Mesenteric fat pad (tissue), 1 donor: ENCODE data around the gene ZNF22. TPM values are rescaled to one million over a fixed set of nuclear protein-coding genes. Genes with fewer than 3 reads are reported as not detected.

Source experiments
- DNase-seq: peaks from one replicate; pipeline ENCODE4 v3.0.0-alpha.2; 2020; ENCODE audit warnings: low spot score
- long read RNA-seq: library from polyadenylated mRNA; unstranded; transcript quantifications from one replicate; pipeline ENCODE4 v2.0.0, GENCODE V29; 2020
- total RNA-seq: library from RNA; stranded (reverse); fragmentation: NEBNext Ultra II Directional; extraction: Animal tissue kit (Norgen Biotek cat#: 25700); gene quantifications from one replicate; pipeline ENCODE4 v1.2.1, GENCODE V29; 2021
- donor health status: DM: yes; HTN: yes; CAD: no.

Gene ZNF22
- total RNA-seq: 50.3 TPM
- long read RNA-seq, transcript ZNF22-201 (2 exons, 2,551 nt): major isoform, 164 of 175 reads
- long read RNA-seq, partial matches to known transcripts: 0 of 175 reads
- long read RNA-seq, other reads (novel, unspliced or antisense): 11 of 175 reads

DNA sequence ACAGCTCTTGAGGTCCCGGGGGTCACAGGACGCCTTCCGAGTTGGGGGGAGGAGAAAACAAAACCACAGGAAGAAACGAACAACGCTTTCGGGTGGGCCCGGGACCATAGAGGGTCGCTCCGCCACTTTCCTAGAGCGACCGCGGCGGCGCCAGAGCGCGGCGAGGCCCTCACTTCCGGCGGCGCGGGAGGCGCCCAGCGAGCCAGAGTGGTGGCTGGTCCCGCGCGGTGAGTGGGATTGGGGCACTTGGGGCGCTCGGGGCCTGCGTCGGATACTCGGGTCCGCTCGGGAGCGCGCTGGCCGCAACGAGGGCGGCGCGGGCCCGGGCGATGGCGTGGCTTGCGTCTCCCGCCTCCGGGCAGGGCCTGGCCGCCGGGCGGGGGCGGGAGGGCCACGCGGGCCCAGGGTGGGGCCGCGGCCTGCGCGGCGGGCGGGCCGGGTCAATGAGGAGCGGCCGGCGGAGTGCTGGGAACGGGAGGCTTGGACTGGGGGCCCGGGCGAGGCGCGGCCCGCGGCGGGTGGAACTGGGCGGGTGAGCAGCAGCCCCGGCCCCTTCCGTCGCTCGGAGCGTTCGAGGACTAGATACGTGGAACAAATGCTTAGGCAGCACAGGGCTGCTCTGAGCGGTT is at the start of gene ZNF22:
Gene ZNF22, plus strand, starts transcription at position 172 of the 629 bp plus-strand sequence. CDS start 2,446 bp downstream, outside the sequence.
- DNase-seq: peak; percentile 92

DNA sequence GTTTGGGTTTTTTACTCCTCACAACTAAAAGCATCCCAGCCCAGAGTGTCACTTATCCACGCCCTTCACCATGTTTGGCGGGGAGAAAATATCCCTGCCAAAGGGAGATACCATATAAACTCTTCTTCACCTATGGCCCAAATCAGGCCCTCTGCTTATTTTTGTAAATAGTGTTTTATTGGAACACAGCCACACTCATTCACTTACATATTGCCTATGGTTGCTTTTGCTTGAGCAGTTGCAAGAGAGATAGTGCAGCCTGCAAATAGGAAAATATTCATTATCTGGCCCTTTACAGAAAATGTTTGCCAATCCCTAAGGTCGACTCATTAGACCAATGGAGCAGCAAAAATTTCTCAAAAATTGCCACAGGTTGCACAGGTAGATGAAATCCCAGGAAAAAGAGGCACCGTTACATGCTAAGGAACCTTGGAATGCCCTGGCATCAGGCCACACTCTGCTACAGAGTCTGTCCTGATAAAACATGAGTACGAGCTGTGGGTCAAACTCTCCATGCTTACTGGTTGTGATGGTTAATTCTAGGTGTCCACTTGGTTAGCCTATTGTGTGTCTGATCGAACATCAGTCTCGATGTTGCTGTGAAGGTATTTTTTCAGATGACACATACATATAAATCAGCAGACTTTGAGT is 49.0 kb upstream of the ZNF22 start:
- DNase-seq: peak; percentile 20

DNA sequence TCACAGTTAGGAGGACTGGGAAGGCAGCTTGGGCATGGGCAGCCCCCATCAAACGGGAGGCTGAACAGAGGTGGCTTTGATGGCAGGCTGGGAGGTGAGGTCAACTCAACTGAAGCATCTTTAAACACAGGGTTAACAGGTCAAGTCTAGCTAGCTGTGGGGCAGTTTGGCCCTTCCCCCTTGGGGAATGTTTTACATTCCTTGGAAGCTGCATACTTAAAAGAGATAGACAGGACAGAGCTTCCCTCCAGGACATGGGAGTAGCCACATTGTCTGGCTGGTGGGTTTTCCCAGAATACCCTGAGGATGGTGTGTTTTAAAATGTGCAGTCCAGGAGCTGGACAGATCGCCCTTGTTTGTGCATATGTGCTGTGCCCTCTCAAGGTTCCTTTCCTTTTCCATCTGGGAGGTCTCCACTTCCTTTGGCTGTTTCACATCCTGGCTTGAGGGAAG is 47.9 kb upstream of the ZNF22 start:
- peak; percentile 11 for DNase-seq

DNA sequence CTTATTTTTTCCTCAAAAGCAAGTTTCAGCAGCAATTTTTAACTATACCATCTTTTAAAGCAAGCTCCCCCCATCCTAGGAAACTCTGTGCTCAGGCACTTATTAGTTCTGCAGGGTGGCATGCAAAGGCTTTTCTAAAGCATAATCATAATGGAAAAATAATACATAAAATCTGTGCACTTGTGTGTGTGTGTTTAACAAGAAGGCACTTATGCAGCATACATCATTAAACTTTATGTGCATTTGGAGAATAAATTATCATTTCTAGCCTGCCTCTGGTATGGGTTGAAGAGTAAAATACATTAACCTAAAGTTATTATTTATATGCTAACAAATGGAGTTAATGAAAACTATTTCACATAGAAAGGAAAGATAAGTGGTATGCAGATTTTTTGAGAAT is 46.7 kb upstream of the ZNF22 start:
- DNase-seq: no peak

DNA sequence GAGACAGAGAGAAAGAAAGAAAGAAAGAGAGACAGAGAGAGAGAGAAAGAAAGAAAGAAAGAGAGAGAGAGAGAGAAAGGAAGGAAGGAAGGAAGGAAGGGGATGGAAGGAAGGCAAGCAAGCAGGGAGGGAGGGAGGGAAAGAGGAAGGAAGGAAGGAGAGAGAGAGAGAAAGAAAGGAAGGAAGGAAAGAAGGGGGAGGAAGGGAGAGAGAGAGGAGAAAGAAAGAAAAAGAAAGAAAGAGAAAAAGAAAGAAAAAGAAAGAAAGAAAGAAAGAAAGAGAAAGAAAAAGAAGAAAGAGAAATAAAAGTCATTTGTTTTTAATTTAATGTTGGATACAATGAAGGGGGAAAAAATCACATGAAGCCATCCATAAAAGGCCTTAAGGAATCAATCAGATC is 45.8 kb upstream of the ZNF22 start:
- DNase-seq: no peak

DNA sequence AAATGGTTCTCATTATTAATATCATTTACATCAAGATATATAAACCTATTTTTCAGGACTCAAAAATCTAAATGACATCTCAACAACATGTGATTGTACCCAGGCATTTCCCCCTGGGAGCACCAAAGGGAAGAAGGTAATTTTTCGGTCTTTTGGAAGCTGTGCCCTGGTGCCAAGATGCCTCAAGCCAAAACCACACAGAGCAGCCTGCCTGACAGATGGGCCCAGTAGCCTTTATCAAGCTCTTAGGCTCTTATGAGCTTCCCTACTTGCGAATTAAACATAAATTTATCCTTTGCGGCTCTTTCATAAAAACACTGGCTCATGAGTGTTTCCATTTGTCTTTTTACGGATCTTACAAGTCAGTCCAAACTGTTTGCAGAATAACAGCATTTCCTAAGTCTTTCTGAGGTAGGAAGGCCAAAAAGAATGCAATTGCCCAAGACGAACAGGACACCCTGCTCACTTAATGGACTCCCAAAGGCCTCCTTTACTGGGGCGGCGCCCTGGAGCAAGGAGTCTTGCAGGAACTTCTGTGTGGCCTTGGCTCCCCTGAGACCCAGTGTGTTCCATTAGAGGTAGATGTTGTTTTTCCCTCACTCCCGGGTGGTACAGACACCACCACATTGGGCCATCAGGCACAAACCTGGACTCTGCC is 45.2 kb upstream of the ZNF22 start:
- DNase-seq: peak; percentile 89

DNA sequence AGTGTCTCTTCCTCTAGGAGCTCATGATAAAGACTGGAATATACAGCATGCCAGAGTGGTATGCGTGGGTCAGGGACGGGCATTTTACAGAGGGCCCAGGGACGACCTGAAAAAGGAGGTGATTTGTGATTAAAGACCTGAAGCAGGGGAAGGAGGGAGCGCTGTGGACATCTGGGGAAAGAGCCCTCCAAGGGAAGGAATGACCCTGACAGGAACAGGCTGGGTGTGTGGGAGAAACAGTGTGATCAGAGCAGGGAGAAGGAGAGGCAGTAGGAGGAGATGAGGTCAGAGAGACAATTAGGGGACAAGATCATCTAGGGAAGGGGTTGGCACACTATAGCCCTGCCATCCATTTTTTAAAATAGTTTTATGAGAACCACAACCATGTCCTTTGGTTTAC is 44.5 kb upstream of the ZNF22 start:
- peak; percentile 37 for DNase-seq

DNA sequence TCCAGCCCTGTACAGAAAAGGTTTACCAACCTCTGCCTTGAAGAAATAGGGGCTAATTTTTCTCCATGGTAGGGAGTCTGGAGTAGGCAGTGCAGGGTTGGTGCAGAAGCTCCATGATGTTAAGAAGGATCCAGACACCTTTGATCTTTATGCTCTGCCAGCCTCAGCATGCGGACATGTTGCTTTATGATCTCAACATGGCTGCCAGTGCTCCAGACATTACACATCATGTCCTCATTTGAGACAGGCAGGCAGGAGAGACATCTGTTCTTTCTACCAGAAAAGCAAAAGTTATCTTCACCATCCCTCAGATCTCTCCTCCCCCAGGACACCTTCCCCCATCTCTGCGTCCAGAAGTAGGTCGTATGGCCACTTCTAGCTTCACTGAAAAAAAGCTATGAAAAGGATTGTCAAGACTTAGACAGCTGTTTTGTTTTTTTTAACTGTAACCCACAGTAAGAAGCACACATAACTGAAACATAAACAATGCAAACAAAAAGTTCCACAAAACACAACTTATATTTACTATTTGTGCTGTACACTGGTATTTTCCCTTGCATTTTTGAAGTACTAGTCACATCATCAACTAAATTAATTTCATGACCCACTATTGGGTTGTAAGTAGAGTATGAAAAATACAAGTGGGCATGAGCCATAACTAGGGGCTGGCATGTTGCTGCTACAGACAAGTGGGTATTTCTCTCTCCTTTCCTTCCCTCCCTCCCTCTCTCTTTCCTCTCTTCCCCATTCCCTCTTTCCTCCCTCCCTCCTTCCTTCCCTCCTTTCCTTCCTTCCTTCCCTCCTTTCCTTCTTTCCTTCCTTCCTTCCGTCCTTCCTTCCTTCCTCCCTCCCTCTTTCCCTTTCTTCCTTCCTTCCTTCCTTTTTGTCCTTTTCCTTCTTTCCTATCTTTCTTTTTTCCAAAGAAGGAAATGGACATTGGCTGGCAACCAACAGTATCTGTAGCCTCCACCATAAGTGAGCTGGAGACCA is 43.7 kb upstream of the ZNF22 start:
- peak; percentile 16 for DNase-seq

DNA sequence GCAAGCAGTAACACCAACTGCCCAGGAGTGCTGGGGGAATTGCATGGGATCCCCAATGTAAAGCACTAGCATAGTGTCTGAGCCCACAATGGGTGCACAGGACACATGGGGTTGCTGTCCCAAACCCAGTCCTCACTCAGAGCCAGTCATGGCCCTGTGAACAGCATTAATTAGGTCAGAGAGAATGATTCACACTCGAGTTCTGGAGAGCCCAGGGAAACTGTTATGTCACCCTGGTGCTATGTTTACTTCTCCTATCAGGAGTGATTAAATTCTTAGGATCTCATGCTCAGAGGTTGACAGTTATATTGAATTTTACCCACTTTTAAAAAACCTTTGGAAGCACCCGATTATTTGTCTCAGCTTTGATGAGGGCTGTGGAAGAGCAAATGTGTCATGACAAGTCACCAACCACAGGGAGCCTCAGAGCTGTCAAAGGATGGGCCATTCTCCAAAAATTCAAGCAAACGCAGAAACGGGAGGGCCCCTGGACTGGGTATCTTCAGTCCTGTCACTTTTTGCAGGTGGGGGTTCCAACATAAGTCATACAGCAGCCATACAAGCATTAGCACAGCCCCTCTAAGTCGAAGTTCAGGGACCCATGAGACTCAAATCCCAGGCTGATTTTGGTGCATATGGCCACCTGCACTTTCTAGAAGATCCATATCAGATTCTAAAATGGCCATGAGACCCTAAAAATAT is 42.4 kb upstream of the ZNF22 start:
- peak; percentile 55 for DNase-seq

DNA sequence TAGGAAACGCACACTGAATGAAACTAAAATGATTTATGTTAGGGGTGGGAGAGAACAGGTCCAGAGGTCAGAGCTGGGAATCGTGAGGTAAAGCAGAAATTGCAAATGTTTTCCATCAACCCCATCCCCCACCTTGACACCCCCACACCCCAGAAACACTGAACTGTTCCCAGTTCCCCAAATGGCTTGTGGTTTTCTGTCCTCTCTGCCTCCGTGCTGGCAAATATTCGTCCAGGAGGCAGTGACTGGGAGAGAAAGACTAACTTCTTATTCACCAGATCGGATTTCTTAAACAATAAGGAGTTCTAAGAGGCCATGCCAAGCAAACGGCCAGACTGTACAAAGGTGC is 41.9 kb upstream of the ZNF22 start:
- no peak for DNase-seq

DNA sequence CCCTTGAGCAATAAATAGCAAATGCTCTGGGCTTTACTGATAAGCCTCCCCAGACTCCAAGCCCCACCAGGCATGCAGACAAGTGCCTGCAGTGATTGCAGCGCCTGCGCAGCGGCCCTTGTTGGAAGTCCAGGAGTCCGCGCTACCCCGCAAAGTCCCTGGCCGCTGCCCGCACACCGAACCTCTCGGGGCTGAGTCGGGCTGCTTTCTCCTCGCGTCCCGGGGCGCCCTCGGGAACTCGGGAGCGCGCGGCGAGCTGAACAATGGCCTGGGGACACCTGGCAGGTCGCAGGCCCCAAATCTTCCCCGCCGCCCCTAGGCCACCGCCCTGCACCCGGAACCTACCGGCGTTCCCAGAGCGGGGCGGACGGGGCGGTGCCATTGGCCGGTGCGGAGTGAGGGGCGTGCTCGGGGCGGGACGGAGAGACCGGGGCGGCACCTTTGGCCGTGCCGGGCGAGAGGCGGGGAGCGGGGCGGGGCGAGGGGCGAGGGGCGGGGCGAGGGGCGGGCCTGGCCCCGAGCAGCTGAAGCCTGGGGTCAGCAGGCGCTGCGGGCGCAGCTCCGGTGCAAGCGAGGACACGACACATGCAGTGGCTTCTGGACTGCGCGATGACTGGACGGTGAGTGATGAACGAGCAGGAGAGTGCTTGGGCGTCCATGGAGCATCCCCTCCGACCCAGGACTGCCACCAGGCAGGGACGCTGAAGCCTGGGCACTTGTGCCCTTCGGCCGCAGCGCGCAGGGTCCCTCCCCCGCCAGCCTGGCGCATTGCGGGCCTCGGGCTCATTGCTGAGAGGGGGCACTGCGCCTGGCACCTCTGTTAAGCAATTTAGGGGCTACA is 41.3 kb upstream of the ZNF22 start, which contains the start of gene RASSF4:
Gene RASSF4, plus strand, starts transcription at position 556 of the 841 bp plus-strand sequence. CDS start 10,401 bp downstream, outside the sequence.
- peak; percentile 98 for DNase-seq

DNA sequence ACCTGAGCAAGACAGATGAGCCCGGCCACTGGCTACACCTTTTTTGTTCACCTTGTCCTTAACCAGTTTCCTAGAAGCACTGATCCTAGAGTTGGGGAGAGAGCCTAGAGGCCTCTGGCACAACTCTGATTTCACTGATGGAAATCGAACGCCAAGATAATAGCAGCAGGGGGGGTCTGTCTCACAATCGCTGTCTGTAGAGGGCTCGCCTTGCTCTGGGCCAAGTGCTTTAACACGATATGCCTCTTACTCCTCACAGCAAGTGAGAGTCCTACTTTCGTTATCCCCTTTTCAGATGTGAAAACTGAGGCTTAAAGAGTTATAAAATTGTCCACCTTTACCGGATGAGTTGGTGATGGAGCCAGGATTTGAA is 40.6 kb upstream of the ZNF22 start:
- DNase-seq: no peak

DNA sequence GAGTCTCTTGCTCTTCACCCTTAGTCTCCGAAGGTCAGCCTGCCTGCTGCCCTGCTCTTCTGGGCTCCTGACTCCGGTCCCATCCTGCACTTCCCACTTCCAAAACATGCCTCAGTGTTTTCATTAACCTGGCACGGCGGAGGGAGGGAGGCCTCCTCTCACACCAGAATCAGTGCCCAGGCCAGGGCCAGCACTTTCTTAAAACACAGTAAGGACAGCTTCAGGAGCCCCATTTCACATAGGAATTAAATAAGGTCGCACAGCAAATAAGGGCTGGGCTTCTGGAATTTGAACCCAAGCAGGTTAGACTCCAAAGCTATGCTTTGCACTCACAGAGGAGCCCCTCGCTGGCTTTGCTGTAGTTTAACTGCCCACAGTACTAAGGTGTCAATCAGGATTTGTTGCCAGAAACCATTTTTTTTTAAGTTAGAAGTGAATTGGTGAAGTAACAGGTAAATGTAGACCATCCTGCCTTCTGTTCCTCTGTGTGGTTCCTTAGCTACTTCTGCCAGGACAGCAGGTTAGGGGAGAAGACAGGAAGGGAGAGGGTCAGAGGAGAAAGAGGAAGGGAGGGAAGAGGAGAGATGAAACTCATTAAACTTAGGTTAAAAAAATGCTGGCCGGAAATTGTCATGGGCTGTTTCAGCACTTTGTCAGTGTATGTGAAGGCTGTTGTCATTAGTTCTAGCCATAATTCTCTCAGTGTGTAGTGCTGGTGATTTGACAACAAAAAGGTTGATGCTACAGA is 40.1 kb upstream of the ZNF22 start:
- DNase-seq: peak; percentile 20

DNA sequence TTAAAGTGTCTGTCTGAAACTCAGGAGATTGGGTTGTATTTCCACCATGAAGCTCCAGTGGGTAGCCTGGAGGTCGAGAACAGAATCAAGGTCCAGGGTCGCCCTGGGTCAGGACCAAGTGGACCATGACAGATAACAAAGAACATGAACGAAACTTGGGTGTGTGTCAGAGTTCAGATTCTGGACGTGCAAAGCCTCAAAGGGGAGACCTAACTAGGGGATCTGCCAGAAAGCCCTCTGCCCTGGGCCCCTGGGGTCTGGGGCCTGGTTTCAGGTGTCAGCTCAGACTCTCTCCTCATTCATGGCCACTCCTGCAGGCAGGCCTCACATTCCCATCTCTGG is 39.5 kb upstream of the ZNF22 start:
- DNase-seq: peak; percentile 79

DNA sequence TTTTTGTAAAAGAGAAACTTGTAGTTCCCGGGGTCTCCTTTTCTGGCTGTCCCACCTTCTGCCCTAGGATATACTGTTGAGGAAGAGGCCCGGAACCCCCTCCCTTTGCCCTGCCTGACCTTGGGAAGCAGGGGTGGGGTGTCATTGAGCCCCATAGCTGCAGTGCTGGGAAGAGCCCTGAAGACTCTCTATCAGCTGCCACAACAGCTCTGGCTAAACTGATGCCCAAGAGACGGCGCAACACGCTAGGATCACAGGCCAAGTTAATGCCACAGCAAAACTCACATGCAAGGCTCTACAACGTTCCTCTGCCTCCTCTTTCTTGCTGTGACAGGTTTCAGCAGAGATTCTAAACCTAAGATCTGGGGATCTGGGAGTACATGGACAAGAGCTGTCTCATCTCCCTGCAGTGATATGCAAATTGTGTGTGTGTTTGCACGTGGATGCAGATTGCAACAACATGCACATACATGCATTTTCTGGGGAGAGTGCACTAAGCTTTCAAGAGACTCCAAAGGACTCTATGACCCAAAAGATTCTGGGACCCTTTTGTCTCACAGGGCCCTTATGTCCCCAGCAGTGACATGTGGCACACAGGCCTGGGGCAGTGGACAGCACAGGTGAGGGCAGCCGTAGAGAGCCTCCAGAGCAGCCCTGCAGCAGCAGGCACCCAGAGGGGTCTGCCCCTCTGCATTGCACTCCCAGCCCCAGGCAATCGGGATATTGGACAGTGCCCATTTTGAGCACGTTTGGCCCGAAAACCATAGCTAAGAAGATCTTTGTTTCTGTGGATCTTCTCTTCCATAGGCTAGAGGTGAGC is 38.6 kb upstream of the ZNF22 start:
- peak; percentile 43 for DNase-seq

DNA sequence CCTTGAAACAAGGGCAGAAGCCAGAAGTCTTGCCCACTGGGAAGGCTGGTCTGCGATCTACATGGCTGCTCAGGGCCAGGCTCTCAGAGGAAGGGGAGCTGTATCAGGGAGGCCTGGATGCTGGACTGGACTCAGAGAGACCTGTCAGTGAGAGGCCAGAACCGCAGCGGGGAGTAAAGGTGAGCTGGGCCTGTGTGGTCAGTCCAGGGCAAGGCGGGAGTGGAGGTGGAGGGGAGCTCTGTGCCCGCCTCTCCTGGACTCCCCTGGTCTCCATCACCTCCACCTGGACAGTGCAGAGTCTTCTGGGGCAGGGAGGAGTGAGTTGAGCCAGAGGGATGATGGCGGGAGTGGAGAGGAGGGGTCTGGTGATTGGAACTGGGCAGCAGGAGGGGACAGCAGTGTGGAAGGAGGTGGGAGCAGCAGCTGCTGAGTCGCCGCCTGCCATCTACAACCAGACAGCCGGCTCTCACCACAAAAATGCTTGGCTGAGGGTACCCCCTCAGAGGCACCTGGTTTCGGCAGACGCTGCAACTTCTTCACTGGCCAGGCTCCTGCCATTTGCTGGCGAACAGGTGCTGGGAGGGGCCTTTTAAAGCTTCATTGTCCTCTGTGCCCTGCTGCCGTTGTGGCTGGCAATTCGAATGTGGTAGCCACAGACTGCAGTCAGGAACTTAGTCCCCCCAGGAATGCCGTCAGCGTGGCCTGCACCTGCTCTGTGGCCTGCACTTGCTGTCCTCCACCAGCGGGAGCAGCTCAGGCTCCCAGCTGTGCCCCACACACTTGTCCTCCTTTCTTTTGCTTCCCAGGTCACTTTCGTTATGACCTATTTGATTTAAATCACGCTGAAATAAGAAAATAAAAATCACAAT is 37.6 kb upstream of the ZNF22 start:
- DNase-seq: no peak
